ENCODE measurements around the gene GASK1A.

Gene GASK1A

DNA sequence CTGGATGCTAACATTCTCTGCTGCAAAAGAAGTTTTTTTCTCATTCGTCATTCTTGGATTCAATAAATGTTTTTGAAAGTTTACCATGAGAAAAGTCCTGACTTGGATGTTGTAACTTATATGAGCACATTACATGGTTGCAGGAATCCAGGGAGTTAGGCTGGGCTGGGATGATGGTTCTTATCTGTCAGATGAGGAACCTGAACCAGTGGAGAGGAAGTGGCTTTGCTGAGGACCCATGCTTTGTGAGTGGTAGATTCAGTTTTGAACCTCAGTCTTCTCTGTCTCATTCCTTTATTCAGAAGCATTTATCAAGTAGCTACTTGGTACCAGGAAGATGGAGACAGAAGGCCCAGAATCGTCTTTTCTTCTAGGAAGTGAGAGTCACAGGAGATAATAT, 3.7 kb upstream of the GASK1A start:
- no peak overlapping the region for H3K4me3 ChIP-seq (ENCODE audit: low read length)
- H3K79me2 ChIP-seq (ENCODE audit: low read length) = no peaks in the 10 kb centered on the region
- H2AFZ ChIP-seq (ENCODE audit: low read depth, low read length) = no peak overlapping the region
- TF ChIP-seq, protein P1, sequence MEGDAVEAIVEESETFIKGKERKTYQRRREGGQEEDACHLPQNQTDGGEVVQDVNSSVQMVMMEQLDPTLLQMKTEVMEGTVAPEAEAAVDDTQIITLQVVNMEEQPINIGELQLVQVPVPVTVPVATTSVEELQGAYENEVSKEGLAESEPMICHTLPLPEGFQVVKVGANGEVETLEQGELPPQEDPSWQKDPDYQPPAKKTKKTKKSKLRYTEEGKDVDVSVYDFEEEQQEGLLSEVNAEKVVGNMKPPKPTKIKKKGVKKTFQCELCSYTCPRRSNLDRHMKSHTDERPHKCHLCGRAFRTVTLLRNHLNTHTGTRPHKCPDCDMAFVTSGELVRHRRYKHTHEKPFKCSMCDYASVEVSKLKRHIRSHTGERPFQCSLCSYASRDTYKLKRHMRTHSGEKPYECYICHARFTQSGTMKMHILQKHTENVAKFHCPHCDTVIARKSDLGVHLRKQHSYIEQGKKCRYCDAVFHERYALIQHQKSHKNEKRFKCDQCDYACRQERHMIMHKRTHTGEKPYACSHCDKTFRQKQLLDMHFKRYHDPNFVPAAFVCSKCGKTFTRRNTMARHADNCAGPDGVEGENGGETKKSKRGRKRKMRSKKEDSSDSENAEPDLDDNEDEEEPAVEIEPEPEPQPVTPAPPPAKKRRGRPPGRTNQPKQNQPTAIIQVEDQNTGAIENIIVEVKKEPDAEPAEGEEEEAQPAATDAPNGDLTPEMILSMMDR (IDR thresholded peaks at IDR 0.05; ENCODE audit: low read depth, low read length) = no peak
- TF ChIP-seq EZH2phosphoT487 (IDR thresholded peaks at IDR 0.05; ENCODE audit: low read depth) = no peak
- no peak overlapping the region for H3K4me2 ChIP-seq (ENCODE audit: low read length)
- no peak overlapping the region for H3K27ac ChIP-seq (ENCODE audit: low read length)
- H3K36me3 ChIP-seq (replicated peaks; ENCODE audit: low read depth, low read length) = no peaks in the 10 kb centered on the region
- no peak overlapping the region for H3K9ac ChIP-seq (ENCODE audit: low read length)
- no peaks in the 10 kb centered on the region for H3K27me3 ChIP-seq (ENCODE audit: low read depth, low read length)
- H4K20me1 ChIP-seq (ENCODE audit: insufficient read depth, low read length) = no peaks in the 10 kb centered on the region
- H3K4me1 ChIP-seq (ENCODE audit: low read length) = no peaks in the 10 kb centered on the region
- H3K9me3 ChIP-seq (ENCODE audit: insufficient read depth, low read length) = peaks cover 15% of the 10 kb centered on the region

DNA sequence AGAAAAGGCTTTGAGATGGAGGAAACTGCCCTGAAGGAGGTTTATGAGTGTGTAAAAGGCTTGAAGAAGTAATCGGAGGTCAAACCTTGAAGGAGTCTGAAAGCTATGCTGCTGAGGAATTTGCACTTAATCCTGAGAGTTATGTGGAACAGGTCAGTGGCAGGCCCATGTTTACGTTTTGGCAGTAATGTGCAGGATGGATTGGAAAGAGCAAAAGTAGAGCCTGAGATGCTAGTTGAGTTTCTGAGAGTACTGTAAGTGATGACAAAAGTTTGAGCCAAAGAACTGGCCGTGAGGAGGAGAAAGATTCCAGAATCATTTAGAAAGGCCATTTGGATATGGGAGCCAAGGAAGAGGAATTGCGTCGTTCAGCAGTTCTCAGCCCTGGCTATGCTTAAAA, 3.2 kb upstream of the GASK1A start:
- H3K4me3 ChIP-seq (ENCODE audit: low read length) = no peak overlapping the region
- no peak for TF ChIP-seq EZH2phosphoT487 (IDR thresholded peaks at IDR 0.05; ENCODE audit: low read depth)
- TF ChIP-seq, protein P1 (IDR thresholded peaks at IDR 0.05; ENCODE audit: low read depth, low read length) = no peak
- no peak overlapping the region for H3K9ac ChIP-seq (ENCODE audit: low read length)
- no peaks in the 10 kb centered on the region for H3K79me2 ChIP-seq (ENCODE audit: low read length)
- no peaks in the 10 kb centered on the region for H3K4me1 ChIP-seq (ENCODE audit: low read length)
- H4K20me1 ChIP-seq (ENCODE audit: insufficient read depth, low read length) = no peaks in the 10 kb centered on the region
- H3K27ac ChIP-seq (ENCODE audit: low read length) = no peak overlapping the region
- peaks cover 15% of the 10 kb centered on the region for H3K9me3 ChIP-seq (ENCODE audit: insufficient read depth, low read length)
- H3K36me3 ChIP-seq (replicated peaks; ENCODE audit: low read depth, low read length) = no peaks in the 10 kb centered on the region
- H2AFZ ChIP-seq (ENCODE audit: low read depth, low read length) = no peak overlapping the region
- H3K27me3 ChIP-seq (ENCODE audit: low read depth, low read length) = no peaks in the 10 kb centered on the region
- H3K4me2 ChIP-seq (ENCODE audit: low read length) = no peak overlapping the region

DNA sequence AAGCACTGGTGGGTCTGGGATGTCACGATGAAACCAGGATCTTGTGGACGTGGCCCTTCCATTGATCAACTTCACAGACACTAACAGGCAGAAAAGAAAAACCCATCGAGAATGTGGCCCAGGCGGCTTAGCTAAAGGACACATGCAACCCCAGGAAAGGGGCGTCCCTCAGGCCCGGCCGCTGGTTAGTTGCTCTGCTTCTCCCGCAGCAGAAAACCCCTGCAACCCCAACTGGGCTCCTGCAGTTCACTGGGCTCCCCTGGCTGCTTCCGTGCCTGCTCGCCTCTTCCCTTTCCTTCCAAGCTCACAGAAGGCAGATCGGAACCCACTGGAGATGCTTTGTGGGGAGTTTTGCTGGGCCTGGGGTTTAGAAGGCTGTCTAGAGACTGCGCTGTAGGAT, 1.1 kb downstream of the GASK1A start:
- TF ChIP-seq, protein P1 (IDR thresholded peaks at IDR 0.05; ENCODE audit: low read depth, low read length) = no peak
- no peak for TF ChIP-seq EZH2phosphoT487 (IDR thresholded peaks at IDR 0.05; ENCODE audit: low read depth)
- Histone ChIP-seq H3K4me3 (ENCODE audit: low read length) (no peak overlapping the region), H3K27me3 (ENCODE audit: low read depth, low read length) (no peaks in the 10 kb centered on the region), H3K4me1 (ENCODE audit: low read length) (no peaks in the 10 kb centered on the region), H3K4me2 (ENCODE audit: low read length) (no peak overlapping the region), H3K79me2 (ENCODE audit: low read length) (no peaks in the 10 kb centered on the region), H3K9ac (ENCODE audit: low read length) (no peak overlapping the region), H3K9me3 (ENCODE audit: insufficient read depth, low read length) (peaks cover 6% of the 10 kb centered on the region; the same call in 1 of the 2 replicates), H3K36me3 (replicated peaks; ENCODE audit: low read depth, low read length) (no peaks in the 10 kb centered on the region), H4K20me1 (ENCODE audit: insufficient read depth, low read length) (no peaks in the 10 kb centered on the region), H3K27ac (ENCODE audit: low read length) (no peak overlapping the region), H2AFZ (ENCODE audit: low read depth, low read length) (no peak overlapping the region)

DNA sequence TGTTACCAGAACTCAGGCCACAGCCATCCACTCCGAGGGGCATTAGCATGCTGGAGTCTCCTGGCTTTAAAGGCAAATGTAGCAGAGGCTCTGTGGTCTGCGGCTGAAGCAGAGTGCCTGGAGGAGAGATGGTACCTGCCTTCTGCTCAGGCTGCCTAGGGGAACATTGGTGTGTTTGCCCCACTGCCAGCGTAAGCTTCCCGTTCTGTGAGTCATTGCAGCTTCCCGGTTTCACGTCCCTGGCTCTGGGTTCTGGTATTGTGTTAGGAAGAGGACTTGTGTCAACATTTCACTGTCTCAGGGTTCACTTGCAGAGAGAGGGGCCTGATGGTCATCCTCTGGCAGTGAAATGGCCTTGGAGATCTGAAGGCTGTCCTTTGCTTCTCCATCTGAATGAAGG, 1.8 kb downstream of the GASK1A start:
- Histone ChIP-seq H3K4me3 (ENCODE audit: low read length) (no peak overlapping the region), H3K4me2 (ENCODE audit: low read length) (no peak overlapping the region), H3K36me3 (replicated peaks; ENCODE audit: low read depth, low read length) (no peaks in the 10 kb centered on the region), H3K79me2 (ENCODE audit: low read length) (no peaks in the 10 kb centered on the region), H3K27ac (ENCODE audit: low read length) (no peak overlapping the region), H2AFZ (ENCODE audit: low read depth, low read length) (no peak overlapping the region), H4K20me1 (ENCODE audit: insufficient read depth, low read length) (no peaks in the 10 kb centered on the region), H3K27me3 (ENCODE audit: low read depth, low read length) (no peaks in the 10 kb centered on the region), H3K9ac (ENCODE audit: low read length) (no peak overlapping the region), H3K9me3 (ENCODE audit: insufficient read depth, low read length) (no peaks in the 10 kb centered on the region), H3K4me1 (ENCODE audit: low read length) (no peaks in the 10 kb centered on the region)
- TF ChIP-seq EZH2phosphoT487 (IDR thresholded peaks at IDR 0.05; ENCODE audit: low read depth) = no peak

All from OCI-LY3 (cell line).